ENCODE results near the gene UBE2G1. TPM values are rescaled to one million over a fixed set of nuclear protein-coding genes. Genes with fewer than 3 reads are reported as not detected.

UBE2G1 gene
- polyA plus RNA-seq, 2 donors, result 28.4 to 45.7 TPM

- no peak overlapping the region for H3K4me3 ChIP-seq (ENCODE audit: low read depth in 1 of 2, low read length in 2 of 2)
- H3K27me3 ChIP-seq (ENCODE audit: control insufficient read depth in 1 of 2, insufficient read depth in 2 of 2, low read length in 2 of 2), result no peaks in the 10 kb centered on the region
- H3K9me3 ChIP-seq (ENCODE audit: control insufficient read depth in 2 of 2, insufficient read depth in 1 of 2, low read depth in 1 of 2, low read length in 1 of 2), result no peaks in the 10 kb centered on the region
- H3K4me1 ChIP-seq (ENCODE audit: control insufficient read depth in 2 of 2, insufficient read depth in 2 of 2, low read length in 1 of 2), result peaks cover 0 to 4% of the 10 kb centered on the region in 2 donors
- no peaks in the 10 kb centered on the region for H3K36me3 ChIP-seq (ENCODE audit: control insufficient read depth in 2 of 2, insufficient read depth in 2 of 2, low read length in 1 of 2)
- H3K27ac ChIP-seq (ENCODE audit: low read depth in 2 of 2, low read length in 1 of 2), result no peak overlapping the region
- 86 to 90% methylated on average over 6 of the region's 6 CpGs for WGBS, 2 donors
Observed at GRCh38 chr17:4397840-4398239, 31.4 kb upstream of the UBE2G1 start.

- Histone ChIP-seq H3K4me1 (ENCODE audit: control insufficient read depth in 2 of 2, insufficient read depth in 2 of 2, low read length in 1 of 2) (peaks cover 0 to 4% of the 10 kb centered on the region in 2 donors), H3K27ac (ENCODE audit: low read depth in 2 of 2, low read length in 1 of 2) (peak overlapping the region; percentile 83), H3K27me3 (ENCODE audit: control insufficient read depth in 1 of 2, insufficient read depth in 2 of 2, low read length in 2 of 2) (no peaks in the 10 kb centered on the region), H3K4me3 (ENCODE audit: low read depth in 1 of 2, low read length in 2 of 2) (no peak overlapping the region), H3K9me3 (ENCODE audit: control insufficient read depth in 2 of 2, insufficient read depth in 1 of 2, low read depth in 1 of 2, low read length in 1 of 2) (no peaks in the 10 kb centered on the region), H3K36me3 (ENCODE audit: control insufficient read depth in 2 of 2, insufficient read depth in 2 of 2, low read length in 1 of 2) (no peaks in the 10 kb centered on the region)
- WGBS, 2 donors, result 84 to 89% methylated on average over 3 of the region's 3 CpGs
Observed at GRCh38 chr17:4395111-4395478, 28.6 kb upstream of the UBE2G1 start.

GRCh38 chr17:4394208-4395110 lies 28.0 kb upstream of the UBE2G1 start:
- no peaks in the 10 kb centered on the region for H3K27me3 ChIP-seq (ENCODE audit: control insufficient read depth in 1 of 2, insufficient read depth in 2 of 2, low read length in 2 of 2)
- H3K4me3 ChIP-seq (ENCODE audit: low read depth in 1 of 2, low read length in 2 of 2), result peak overlapping the region in 1 of 2 donors; percentile 8
- no peaks in the 10 kb centered on the region for H3K36me3 ChIP-seq (ENCODE audit: control insufficient read depth in 2 of 2, insufficient read depth in 2 of 2, low read length in 1 of 2)
- 80 to 82% methylated on average over 5 of the region's 5 CpGs for WGBS, 2 donors
- H3K9me3 ChIP-seq (ENCODE audit: control insufficient read depth in 2 of 2, insufficient read depth in 1 of 2, low read depth in 1 of 2, low read length in 1 of 2), result no peaks in the 10 kb centered on the region
- H3K4me1 ChIP-seq (ENCODE audit: control insufficient read depth in 2 of 2, insufficient read depth in 2 of 2, low read length in 1 of 2), result peaks cover 0 to 4% of the 10 kb centered on the region in 2 donors
- H3K27ac ChIP-seq (ENCODE audit: low read depth in 2 of 2, low read length in 1 of 2), result peak overlapping the region; percentile 83 to 94

GRCh38 chr17:4393806-4394205 lies 27.3 kb upstream of the UBE2G1 start:
- Histone ChIP-seq H3K4me1 (ENCODE audit: control insufficient read depth in 2 of 2, insufficient read depth in 2 of 2, low read length in 1 of 2) (peaks cover 0 to 7% of the 10 kb centered on the region in 2 donors), H3K9me3 (ENCODE audit: control insufficient read depth in 2 of 2, insufficient read depth in 1 of 2, low read depth in 1 of 2, low read length in 1 of 2) (no peaks in the 10 kb centered on the region), H3K4me3 (ENCODE audit: low read depth in 1 of 2, low read length in 2 of 2) (peak overlapping the region in 1 of 2 donors; percentile 8), H3K36me3 (ENCODE audit: control insufficient read depth in 2 of 2, insufficient read depth in 2 of 2, low read length in 1 of 2) (no peaks in the 10 kb centered on the region), H3K27ac (ENCODE audit: low read depth in 2 of 2, low read length in 1 of 2) (peak overlapping the region; percentile 83 to 94), H3K27me3 (ENCODE audit: control insufficient read depth in 1 of 2, insufficient read depth in 2 of 2, low read length in 2 of 2) (no peaks in the 10 kb centered on the region)
- 47 to 69% methylated on average over 7 of the region's 7 CpGs for WGBS, 2 donors

- Histone ChIP-seq H3K9me3 (ENCODE audit: control insufficient read depth in 2 of 2, insufficient read depth in 1 of 2, low read depth in 1 of 2, low read length in 1 of 2) (no peaks in the 10 kb centered on the region), H3K4me1 (ENCODE audit: control insufficient read depth in 2 of 2, insufficient read depth in 2 of 2, low read length in 1 of 2) (peaks cover 0 to 4% of the 10 kb centered on the region in 2 donors), H3K27me3 (ENCODE audit: control insufficient read depth in 1 of 2, insufficient read depth in 2 of 2, low read length in 2 of 2) (no peaks in the 10 kb centered on the region), H3K27ac (ENCODE audit: low read depth in 2 of 2, low read length in 1 of 2) (peak overlapping the region in 1 of 2 donors; percentile 53), H3K36me3 (ENCODE audit: control insufficient read depth in 2 of 2, insufficient read depth in 2 of 2, low read length in 1 of 2) (no peaks in the 10 kb centered on the region), H3K4me3 (ENCODE audit: low read depth in 1 of 2, low read length in 2 of 2) (no peak overlapping the region)
- 51 to 56% methylated on average over 8 of the region's 8 CpGs for WGBS, 2 donors
Observed at GRCh38 chr17:4389079-4389478, 22.6 kb upstream of the UBE2G1 start.

- Histone ChIP-seq H3K4me1 (ENCODE audit: control insufficient read depth in 2 of 2, insufficient read depth in 2 of 2, low read length in 1 of 2) (peaks cover 0 to 4% of the 10 kb centered on the region in 2 donors), H3K27ac (ENCODE audit: low read depth in 2 of 2, low read length in 1 of 2) (no peak overlapping the region), H3K9me3 (ENCODE audit: control insufficient read depth in 2 of 2, insufficient read depth in 1 of 2, low read depth in 1 of 2, low read length in 1 of 2) (no peaks in the 10 kb centered on the region), H3K4me3 (ENCODE audit: low read depth in 1 of 2, low read length in 2 of 2) (no peak overlapping the region), H3K36me3 (ENCODE audit: control insufficient read depth in 2 of 2, insufficient read depth in 2 of 2, low read length in 1 of 2) (no peaks in the 10 kb centered on the region), H3K27me3 (ENCODE audit: control insufficient read depth in 1 of 2, insufficient read depth in 2 of 2, low read length in 2 of 2) (no peaks in the 10 kb centered on the region)
- 84 to 91% methylated on average over 5 of the region's 5 CpGs for WGBS, 2 donors
Observed at GRCh38 chr17:4387137-4387536, 20.7 kb upstream of the UBE2G1 start.

- Histone ChIP-seq H3K27me3 (ENCODE audit: control insufficient read depth in 1 of 2, insufficient read depth in 2 of 2, low read length in 2 of 2) (no peaks in the 10 kb centered on the region), H3K36me3 (ENCODE audit: control insufficient read depth in 2 of 2, insufficient read depth in 2 of 2, low read length in 1 of 2) (no peaks in the 10 kb centered on the region), H3K9me3 (ENCODE audit: control insufficient read depth in 2 of 2, insufficient read depth in 1 of 2, low read depth in 1 of 2, low read length in 1 of 2) (no peaks in the 10 kb centered on the region), H3K27ac (ENCODE audit: low read depth in 2 of 2, low read length in 1 of 2) (no peak overlapping the region), H3K4me1 (ENCODE audit: control insufficient read depth in 2 of 2, insufficient read depth in 2 of 2, low read length in 1 of 2) (peaks cover 0 to 4% of the 10 kb centered on the region in 2 donors), H3K4me3 (ENCODE audit: low read depth in 1 of 2, low read length in 2 of 2) (no peak overlapping the region)
- 42 to 77% methylated on average over 2 of the region's 2 CpGs for WGBS, 2 donors
Observed at GRCh38 chr17:4386406-4386805, 19.9 kb upstream of the UBE2G1 start.

GRCh38 chr17:4381690-4382671 lies 15.5 kb upstream of the UBE2G1 start:
- H3K27ac ChIP-seq (ENCODE audit: low read depth in 2 of 2, low read length in 1 of 2), result no peak overlapping the region
- H3K4me3 ChIP-seq (ENCODE audit: low read depth in 1 of 2, low read length in 2 of 2), result no peak overlapping the region
- no peaks in the 10 kb centered on the region for H3K4me1 ChIP-seq (ENCODE audit: control insufficient read depth in 2 of 2, insufficient read depth in 2 of 2, low read length in 1 of 2)
- WGBS, 2 donors, result 60 to 66% methylated on average over 7 of the region's 7 CpGs
- no peaks in the 10 kb centered on the region for H3K27me3 ChIP-seq (ENCODE audit: control insufficient read depth in 1 of 2, insufficient read depth in 2 of 2, low read length in 2 of 2)
- H3K9me3 ChIP-seq (ENCODE audit: control insufficient read depth in 2 of 2, insufficient read depth in 1 of 2, low read depth in 1 of 2, low read length in 1 of 2), result no peaks in the 10 kb centered on the region
- H3K36me3 ChIP-seq (ENCODE audit: control insufficient read depth in 2 of 2, insufficient read depth in 2 of 2, low read length in 1 of 2), result no peaks in the 10 kb centered on the region

- H3K36me3 ChIP-seq (ENCODE audit: control insufficient read depth in 2 of 2, insufficient read depth in 2 of 2, low read length in 1 of 2), result no peaks in the 10 kb centered on the region
- H3K4me3 ChIP-seq (ENCODE audit: low read depth in 1 of 2, low read length in 2 of 2), result no peak overlapping the region
- H3K4me1 ChIP-seq (ENCODE audit: control insufficient read depth in 2 of 2, insufficient read depth in 2 of 2, low read length in 1 of 2), result no peaks in the 10 kb centered on the region
- no peak overlapping the region for H3K27ac ChIP-seq (ENCODE audit: low read depth in 2 of 2, low read length in 1 of 2)
- H3K9me3 ChIP-seq (ENCODE audit: control insufficient read depth in 2 of 2, insufficient read depth in 1 of 2, low read depth in 1 of 2, low read length in 1 of 2), result no peaks in the 10 kb centered on the region
- no peaks in the 10 kb centered on the region for H3K27me3 ChIP-seq (ENCODE audit: control insufficient read depth in 1 of 2, insufficient read depth in 2 of 2, low read length in 2 of 2)
- WGBS, 2 donors, result 86 to 98% methylated on average over 1 of the region's 1 CpG
Observed at GRCh38 chr17:4378626-4379025, 12.2 kb upstream of the UBE2G1 start.
